Thymus (tissue), 11 donors: ENCODE measurements around the gene SLC25A22. TPM values are rescaled to one million over a fixed set of nuclear protein-coding genes. Genes with fewer than 3 reads are reported as not detected.

Experiments
- DNase-seq, 9 donors: peaks; one replicate each; pipeline ENCODE4 v3.0.0-alpha.2; 2013; ENCODE audit warnings: low spot score in 9 of 9, low read depth in 6 of 9, missing footprints in 1 of 9
- H3K27ac ChIP-seq, 2 donors: one replicate each; pipeline ENCODE4 v1.5.1; 2013; ENCODE audit warnings: control low read depth in 1 of 2, low read depth in 1 of 2, low read length in 1 of 2, mild to moderate bottlenecking in 1 of 2, moderate library complexity in 1 of 2
- H3K27me3 ChIP-seq, 2 donors: one replicate each; pipeline ENCODE4 v1.5.1; 2013; ENCODE audit warnings: low read length in 1 of 2; ENCODE audit not compliant: control insufficient read depth in 2 of 2, insufficient read depth in 1 of 2
- H3K36me3 ChIP-seq, 2 donors: one replicate each; pipeline ENCODE4 v1.5.1; 2013; ENCODE audit warnings: low read length in 1 of 2, mild to moderate bottlenecking in 1 of 2, moderate library complexity in 1 of 2; ENCODE audit not compliant: control insufficient read depth in 2 of 2, insufficient read depth in 2 of 2
- H3K4me1 ChIP-seq, 2 donors: one replicate each; pipeline ENCODE4 v1.5.1; 2013; ENCODE audit warnings: low read length in 2 of 2; ENCODE audit not compliant: control insufficient read depth in 2 of 2, insufficient read depth in 2 of 2
- H3K4me3 ChIP-seq, 2 donors: one replicate each; pipeline ENCODE4 v1.5.1; 2013; ENCODE audit warnings: low read length in 2 of 2, control low read depth in 1 of 2, mild to moderate bottlenecking in 1 of 2
- H3K9me3 ChIP-seq, 2 donors: one replicate each; pipeline ENCODE4 v1.5.1; 2013; ENCODE audit warnings: low read length in 1 of 2, mild to moderate bottlenecking in 1 of 2; ENCODE audit not compliant: control insufficient read depth in 2 of 2, insufficient read depth in 1 of 2
- WGBS: extraction: QIAGEN DNeasy Blood & Tissue Kit; methylation state at CpG from one replicate; pipeline ENCODE4 v1.1.7; 2013; 5-methylcytosine and 5-hydroxymethylcytosine counted together
- polyA plus RNA-seq: library from polyadenylated mRNA; stranded (reverse); fragments of 200-250 nt; gene quantifications from one replicate; pipeline ENCODE4 v1.2.3, GENCODE V29; 2013
- total RNA-seq: library from RNA; stranded (reverse); fragments of 120-200 nt; gene quantifications from one replicate; pipeline ENCODE4 v1.2.4, GENCODE V29; 2013
- donor health status: healthy.

SLC25A22 gene
- total and polyA plus RNA-seq, 2 donors: 5.7 to 11.8 TPM

- Histone ChIP-seq H3K9me3 (peaks cover 0 to 2% of the 10 kb centered on the region in 2 donors), H3K36me3 (peaks cover 0 to 3% of the 10 kb centered on the region in 2 donors), H3K27ac (peak overlapping the region; percentile 49 to 73), H3K4me3 (peak overlapping the region; percentile 64 to 79), H3K27me3 (peaks cover 0 to 8% of the 10 kb centered on the region in 2 donors), H3K4me1 (peaks cover 12 to 16% of the 10 kb centered on the region in 2 donors)
- no peak for DNase-seq
- WGBS: under 1% methylated on average over 18 of the region's 18 CpGs
Measured at GRCh38 chr11:748007-748359, 50.1 kb downstream of the SLC25A22 start.

DNA sequence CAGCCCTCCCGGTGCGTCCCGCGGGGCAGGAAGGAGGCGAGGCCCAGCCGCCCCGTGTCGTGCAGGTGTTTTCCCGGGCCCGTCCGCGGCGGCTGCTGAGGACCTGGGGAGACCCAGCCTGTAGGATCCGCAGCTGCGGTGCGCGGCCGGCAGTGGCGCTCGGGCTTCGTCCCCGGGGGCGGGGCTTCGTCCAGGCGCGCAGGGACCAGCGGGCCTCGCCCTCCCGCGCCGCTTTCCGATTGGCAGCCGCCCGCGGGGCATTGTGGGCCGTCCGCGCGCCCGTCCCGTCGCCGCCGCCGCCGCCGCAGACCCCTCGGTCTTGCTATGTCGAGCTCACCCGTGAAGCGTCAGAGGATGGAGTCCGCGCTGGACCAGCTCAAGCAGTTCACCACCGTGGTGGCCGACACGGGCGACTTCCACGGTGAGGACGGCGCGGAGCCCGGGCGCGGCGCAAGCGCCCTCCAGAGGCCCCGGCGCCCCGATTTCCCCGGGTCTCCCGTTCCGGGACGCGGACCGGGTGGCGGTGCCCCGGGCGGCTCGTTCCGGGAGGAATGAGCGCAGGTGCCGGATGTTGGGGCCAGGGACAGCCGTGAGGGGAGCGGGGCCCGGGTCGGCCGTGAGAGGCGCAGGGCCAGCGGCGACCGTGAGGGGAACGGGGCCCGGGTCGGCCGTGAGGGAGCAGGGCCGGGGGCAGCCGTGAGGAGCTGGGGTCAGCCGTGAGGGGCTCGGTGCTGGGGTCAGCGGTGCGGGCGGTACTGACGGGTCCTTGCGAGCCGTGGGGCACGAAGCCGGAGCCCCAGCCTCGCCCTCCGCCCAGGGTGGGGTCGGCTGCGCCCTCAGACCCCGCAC is 50.7 kb downstream of the SLC25A22 start, which contains the start of gene TALDO1:
Gene TALDO1, plus strand, starts transcription at position 307 of the 849 bp plus-strand sequence. Its CDS starts 18 bp downstream, at position 325.
- Histone ChIP-seq H3K9me3 (peaks cover 0 to 2% of the 10 kb centered on the region in 2 donors), H3K4me1 (peaks cover 12 to 16% of the 10 kb centered on the region in 2 donors), H3K27ac (peak within 1 kb of the TSS; percentile 49 to 73), H3K36me3 (peaks cover 0 to 2% of the 10 kb centered on the region in 2 donors), H3K4me3 (peak within 1 kb of the TSS; percentile 64 to 79), H3K27me3 (peaks cover 0 to 8% of the 10 kb centered on the region in 2 donors)
- WGBS: under 1% methylated on average over 112 of the region's 112 CpGs
- peak in 4 of 9 donors; percentile 54 to 82 (median 72) for DNase-seq

DNA sequence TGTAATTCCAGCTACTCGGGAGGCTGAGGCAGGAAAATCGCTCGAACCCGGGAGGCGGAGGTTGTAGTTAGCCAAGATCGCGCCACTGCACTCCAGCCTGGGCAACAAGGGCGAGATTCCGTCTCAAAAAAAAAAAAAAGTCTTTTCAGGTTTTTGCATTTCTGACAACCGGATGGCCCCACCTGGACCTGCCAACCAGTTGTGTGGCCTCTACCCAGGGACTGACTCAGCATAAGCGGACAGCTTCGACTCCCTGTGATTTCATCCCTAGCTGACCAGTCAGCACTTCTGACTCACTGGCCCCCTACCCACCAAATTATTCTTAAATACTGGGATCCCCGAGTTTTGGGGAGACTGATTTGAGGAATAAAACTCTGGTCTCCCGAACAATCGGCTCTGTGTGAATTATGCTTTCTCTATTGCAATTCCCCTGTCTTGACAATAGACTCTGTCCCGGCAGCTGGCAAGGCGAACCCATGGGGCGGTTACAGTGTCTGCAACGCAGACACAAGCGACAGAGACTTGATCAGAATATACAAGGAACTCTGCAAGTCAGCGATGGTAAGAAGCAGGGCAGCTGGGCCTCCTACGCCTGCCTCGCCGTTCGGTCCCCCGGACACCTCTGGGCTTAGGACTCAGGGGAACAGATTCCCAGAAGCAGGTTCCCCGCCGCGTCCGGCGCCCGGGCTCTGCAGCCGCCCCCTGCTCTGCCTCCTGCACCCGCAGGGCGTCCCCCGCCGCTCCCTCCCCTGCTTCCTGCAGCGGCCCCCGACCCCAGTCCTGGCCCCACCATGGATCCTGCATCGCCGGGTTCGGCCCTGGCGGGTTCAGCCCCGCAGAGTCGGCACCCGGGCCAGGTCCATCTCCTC is 51.6 kb downstream of the SLC25A22 start:
- WGBS: 26% methylated on average over 46 of the region's 46 CpGs
- Histone ChIP-seq H3K9me3 (peaks cover 0 to 2% of the 10 kb centered on the region in 2 donors), H3K27ac (peak overlapping the region in 1 of 2 donors; percentile 8), H3K4me3 (peak overlapping the region; percentile 64 to 79), H3K27me3 (peaks cover 0 to 8% of the 10 kb centered on the region in 2 donors), H3K4me1 (peaks cover 12 to 16% of the 10 kb centered on the region in 2 donors), H3K36me3 (no peaks in the 10 kb centered on the region)
- DNase-seq: peak in 2 of 9 donors; percentile 46 to 65

- Histone ChIP-seq H3K4me1 (peaks cover 12 to 16% of the 10 kb centered on the region in 2 donors), H3K27ac (no peak overlapping the region), H3K4me3 (no peak overlapping the region), H3K27me3 (peaks cover 0 to 8% of the 10 kb centered on the region in 2 donors), H3K9me3 (peaks cover 0 to 2% of the 10 kb centered on the region in 2 donors), H3K36me3 (no peaks in the 10 kb centered on the region)
- no peak for DNase-seq
- WGBS: 18% methylated on average over 1 of the region's 1 CpG
Measured at GRCh38 chr11:745428-745827, 52.7 kb downstream of the SLC25A22 start.

- 97% methylated on average over 4 of the region's 4 CpGs for WGBS
- DNase-seq: no peak
Measured at GRCh38 chr11:742571-743201, 55.4 kb downstream of the SLC25A22 start.

GRCh38 chr11:742156-742546 is 55.9 kb downstream of the SLC25A22 start:
- H3K36me3 ChIP-seq: no peaks in the 10 kb centered on the region
- over 99% methylated on average over 3 of the region's 3 CpGs for WGBS
- H3K9me3 ChIP-seq: peaks cover 0 to 2% of the 10 kb centered on the region in 2 donors
- DNase-seq: no peak
- peaks cover 0 to 26% of the 10 kb centered on the region in 2 donors for H3K27me3 ChIP-seq
- no peak overlapping the region for H3K4me3 ChIP-seq
- peaks cover 3 to 12% of the 10 kb centered on the region in 2 donors for H3K4me1 ChIP-seq
- H3K27ac ChIP-seq: no peak overlapping the region

More at GRCh38 chr11:742571-743201, 55.4 kb downstream of the SLC25A22 start:
- Histone ChIP-seq H3K27ac (no peak overlapping the region), H3K4me3 (no peak overlapping the region), H3K36me3 (no peaks in the 10 kb centered on the region), H3K27me3 (peaks cover 0 to 21% of the 10 kb centered on the region in 2 donors), H3K4me1 (peaks cover 3 to 7% of the 10 kb centered on the region in 2 donors), H3K9me3 (peaks cover 0 to 2% of the 10 kb centered on the region in 2 donors)

Other genes starting within 250 kb of the SLC25A22 start
- gene LMNTD2, start 237.5 kb downstream of the SLC25A22 start, total RNA-seq: 1.1 TPM
- 5.8 TPM for gene LMNTD2, start 237.5 kb downstream of the SLC25A22 start, polyA plus RNA-seq
- gene RASSF7, start 237.3 kb downstream of the SLC25A22 start, total RNA-seq: 22.5 TPM
- 51.2 TPM for gene RASSF7, start 237.3 kb downstream of the SLC25A22 start, polyA plus RNA-seq
- gene PHRF1, start 221.8 kb downstream of the SLC25A22 start, total RNA-seq: 17.0 TPM
- 23.7 TPM for gene PHRF1, start 221.8 kb downstream of the SLC25A22 start, polyA plus RNA-seq
- gene IRF7, start 182.3 kb downstream of the SLC25A22 start, total RNA-seq: 44.5 TPM
- gene IRF7, start 182.3 kb downstream of the SLC25A22 start, polyA plus RNA-seq: 102 TPM
- not detected for gene CDHR5, start 173.3 kb downstream of the SLC25A22 start, total RNA-seq
- 0.05 TPM for gene CDHR5, start 173.3 kb downstream of the SLC25A22 start, polyA plus RNA-seq
- 0.19 TPM for gene SCT, start 171.1 kb downstream of the SLC25A22 start, total RNA-seq
- gene SCT, start 171.1 kb downstream of the SLC25A22 start, polyA plus RNA-seq: 0.25 TPM
- 0.09 TPM for gene DRD4, start 161.0 kb downstream of the SLC25A22 start, total RNA-seq
- gene DRD4, start 161.0 kb downstream of the SLC25A22 start, polyA plus RNA-seq: 0.82 TPM
- 20.7 TPM for gene DEAF1, start 103.1 kb downstream of the SLC25A22 start, total RNA-seq
- gene DEAF1, start 103.1 kb downstream of the SLC25A22 start, polyA plus RNA-seq: 27.2 TPM
- 17.7 TPM for gene TMEM80, start 102.5 kb downstream of the SLC25A22 start, total RNA-seq
- 31.1 TPM for gene TMEM80, start 102.5 kb downstream of the SLC25A22 start, polyA plus RNA-seq
- gene EPS8L2, start 92.0 kb downstream of the SLC25A22 start, total RNA-seq: 3.9 TPM
- 28.8 TPM for gene EPS8L2, start 92.0 kb downstream of the SLC25A22 start, polyA plus RNA-seq
- gene TALDO1, start 50.8 kb downstream of the SLC25A22 start, total RNA-seq: 141 TPM
- 115 TPM for gene TALDO1, start 50.8 kb downstream of the SLC25A22 start, polyA plus RNA-seq
- gene GATD1, start 20.8 kb downstream of the SLC25A22 start, total RNA-seq: 13.0 TPM
- gene GATD1, start 20.8 kb downstream of the SLC25A22 start, polyA plus RNA-seq: 31.2 TPM
- gene CEND1, start 8.2 kb downstream of the SLC25A22 start, total RNA-seq: 0.19 TPM
- 0.25 TPM for gene CEND1, start 8.2 kb downstream of the SLC25A22 start, polyA plus RNA-seq
- gene PIDD1, start 7.0 kb upstream of the SLC25A22 start, total RNA-seq: 6.6 TPM
- 46.0 TPM for gene PIDD1, start 7.0 kb upstream of the SLC25A22 start, polyA plus RNA-seq
- gene RPLP2, start 11.7 kb upstream of the SLC25A22 start, total RNA-seq: 1,873 TPM
- gene RPLP2, start 11.7 kb upstream of the SLC25A22 start, polyA plus RNA-seq: 2,667 TPM
- gene PNPLA2, start 20.6 kb upstream of the SLC25A22 start, total RNA-seq: 10.5 TPM
- gene PNPLA2, start 20.6 kb upstream of the SLC25A22 start, polyA plus RNA-seq: 83.6 TPM
- 0.57 TPM for gene CRACR2B, start 29.6 kb upstream of the SLC25A22 start, total RNA-seq
- gene CRACR2B, start 29.6 kb upstream of the SLC25A22 start, polyA plus RNA-seq: 6.2 TPM
- 19.5 TPM for gene CD151, start 34.7 kb upstream of the SLC25A22 start, total RNA-seq
- 82.3 TPM for gene CD151, start 34.7 kb upstream of the SLC25A22 start, polyA plus RNA-seq
- gene POLR2L, start 44.2 kb upstream of the SLC25A22 start, total RNA-seq: 92.3 TPM
- 92.1 TPM for gene POLR2L, start 44.2 kb upstream of the SLC25A22 start, polyA plus RNA-seq
- gene TSPAN4, start 44.6 kb upstream of the SLC25A22 start, total RNA-seq: 22.2 TPM
- gene TSPAN4, start 44.6 kb upstream of the SLC25A22 start, polyA plus RNA-seq: 56.7 TPM
- 17.8 TPM for gene CHID1, start 112.5 kb upstream of the SLC25A22 start, total RNA-seq
- gene CHID1, start 112.5 kb upstream of the SLC25A22 start, polyA plus RNA-seq: 35.7 TPM
- 14.6 TPM for gene AP2A2, start 127.6 kb upstream of the SLC25A22 start, total RNA-seq
- gene AP2A2, start 127.6 kb upstream of the SLC25A22 start, polyA plus RNA-seq: 57.2 TPM
- 0.19 TPM for gene MUC6, start 238.4 kb upstream of the SLC25A22 start, total RNA-seq
- 0.16 TPM for gene MUC6, start 238.4 kb upstream of the SLC25A22 start, polyA plus RNA-seq